Measurements from ENCODE around the gene C18orf32. TPM values are rescaled to one million over a fixed set of nuclear protein-coding genes. Genes with fewer than 3 reads are reported as not detected.
A peak's percentile ranks its signal among the peaks of the same experiment; 100 is the strongest.

Gene C18orf32
- total and polyA plus RNA-seq, 2 of the 13 experiments (the other 11 are each of a cell fraction or from before 2014, with no cell fraction given), result 17.6 to 20.6 TPM

- TF ChIP-seq, protein P1, sequence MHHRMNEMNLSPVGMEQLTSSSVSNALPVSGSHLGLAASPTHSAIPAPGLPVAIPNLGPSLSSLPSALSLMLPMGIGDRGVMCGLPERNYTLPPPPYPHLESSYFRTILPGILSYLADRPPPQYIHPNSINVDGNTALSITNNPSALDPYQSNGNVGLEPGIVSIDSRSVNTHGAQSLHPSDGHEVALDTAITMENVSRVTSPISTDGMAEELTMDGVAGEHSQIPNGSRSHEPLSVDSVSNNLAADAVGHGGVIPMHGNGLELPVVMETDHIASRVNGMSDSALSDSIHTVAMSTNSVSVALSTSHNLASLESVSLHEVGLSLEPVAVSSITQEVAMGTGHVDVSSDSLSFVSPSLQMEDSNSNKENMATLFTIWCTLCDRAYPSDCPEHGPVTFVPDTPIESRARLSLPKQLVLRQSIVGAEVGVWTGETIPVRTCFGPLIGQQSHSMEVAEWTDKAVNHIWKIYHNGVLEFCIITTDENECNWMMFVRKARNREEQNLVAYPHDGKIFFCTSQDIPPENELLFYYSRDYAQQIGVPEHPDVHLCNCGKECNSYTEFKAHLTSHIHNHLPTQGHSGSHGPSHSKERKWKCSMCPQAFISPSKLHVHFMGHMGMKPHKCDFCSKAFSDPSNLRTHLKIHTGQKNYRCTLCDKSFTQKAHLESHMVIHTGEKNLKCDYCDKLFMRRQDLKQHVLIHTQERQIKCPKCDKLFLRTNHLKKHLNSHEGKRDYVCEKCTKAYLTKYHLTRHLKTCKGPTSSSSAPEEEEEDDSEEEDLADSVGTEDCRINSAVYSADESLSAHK (CRISPR knock-in tag; IDR thresholded peaks at IDR 0.05; ENCODE audit: borderline replicate concordance), result no peak
- TF ChIP-seq SNAPC2 (CRISPR knock-in tag; IDR thresholded peaks at IDR 0.05) (no peak), ZNF552 (CRISPR knock-in tag; IDR thresholded peaks at IDR 0.05; ENCODE audit: borderline replicate concordance) (peak; percentile 94), MED8 (CRISPR knock-in tag; IDR thresholded peaks at IDR 0.05; ENCODE audit: insufficient replicate concordance) (peak; percentile 70), NR2F2 (IDR thresholded peaks at IDR 0.05; ENCODE audit: borderline replicate concordance, low read depth) (no peak; the same call in 1 of the 2 replicates), MED1 (CRISPR knock-in tag; IDR thresholded peaks at IDR 0.05) (peak; percentile 81), ZBTB10 (CRISPR knock-in tag; IDR thresholded peaks at IDR 0.05; ENCODE audit: borderline replicate concordance) (no peak), ZNF124 (CRISPR knock-in tag; IDR thresholded peaks at IDR 0.05) (0 out of 2 replicates have a peak, but pooled peaks have one; percentile 35), RBFOX2 (IDR thresholded peaks at IDR 0.05; ENCODE audit: low read depth, low read length) (peak; percentile 99), ZNF275 (CRISPR knock-in tag; IDR thresholded peaks at IDR 0.05; ENCODE audit: borderline replicate concordance) (0 out of 2 replicates have a peak, but pooled peaks have one; percentile 73), POLR2A (IDR thresholded peaks at IDR 0.05; ENCODE audit: insufficient read depth in 1 of 2, low read depth in 2 of 2, low read length in 2 of 2) (peak; percentile 79 to 86), PLRG1 (conservative IDR thresholded peaks at IDR 0.05) (no peak), ZBTB44 (CRISPR knock-in tag; IDR thresholded peaks at IDR 0.05) (no peak), HNRNPH1 (optimal IDR thresholded peaks at IDR 0.05; ENCODE audit: low read depth, low read length) (no peak), HDAC1 (CRISPR knock-in tag; IDR thresholded peaks at IDR 0.05) (peak; percentile 94), ZNF709 (CRISPR knock-in tag; IDR thresholded peaks at IDR 0.05) (peak; percentile 86; the same call in 1 of the 2 replicates)
- TF ChIP-seq, protein P2, sequence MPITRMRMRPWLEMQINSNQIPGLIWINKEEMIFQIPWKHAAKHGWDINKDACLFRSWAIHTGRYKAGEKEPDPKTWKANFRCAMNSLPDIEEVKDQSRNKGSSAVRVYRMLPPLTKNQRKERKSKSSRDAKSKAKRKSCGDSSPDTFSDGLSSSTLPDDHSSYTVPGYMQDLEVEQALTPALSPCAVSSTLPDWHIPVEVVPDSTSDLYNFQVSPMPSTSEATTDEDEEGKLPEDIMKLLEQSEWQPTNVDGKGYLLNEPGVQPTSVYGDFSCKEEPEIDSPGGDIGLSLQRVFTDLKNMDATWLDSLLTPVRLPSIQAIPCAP (CRISPR knock-in tag; IDR thresholded peaks at IDR 0.05; ENCODE audit: low read depth), result no peak
- TF ChIP-seq, protein P3, sequence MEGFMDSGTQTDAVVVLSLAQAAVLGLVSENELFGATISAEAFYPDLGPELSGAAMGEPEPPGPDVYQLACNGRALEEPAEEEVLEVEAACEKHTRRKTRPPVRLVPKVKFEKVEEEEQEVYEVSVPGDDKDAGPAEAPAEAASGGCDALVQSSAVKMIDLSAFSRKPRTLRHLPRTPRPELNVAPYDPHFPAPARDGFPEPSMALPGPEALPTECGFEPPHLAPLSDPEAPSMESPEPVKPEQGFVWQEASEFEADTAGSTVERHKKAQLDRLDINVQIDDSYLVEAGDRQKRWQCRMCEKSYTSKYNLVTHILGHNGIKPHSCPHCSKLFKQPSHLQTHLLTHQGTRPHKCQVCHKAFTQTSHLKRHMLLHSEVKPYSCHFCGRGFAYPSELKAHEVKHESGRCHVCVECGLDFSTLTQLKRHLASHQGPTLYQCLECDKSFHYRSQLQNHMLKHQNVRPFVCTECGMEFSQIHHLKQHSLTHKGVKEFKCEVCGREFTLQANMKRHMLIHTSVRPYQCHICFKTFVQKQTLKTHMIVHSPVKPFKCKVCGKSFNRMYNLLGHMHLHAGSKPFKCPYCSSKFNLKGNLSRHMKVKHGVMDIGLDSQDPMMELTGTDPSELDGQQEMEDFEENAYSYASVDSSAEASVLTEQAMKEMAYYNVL (CRISPR knock-in tag; IDR thresholded peaks at IDR 0.05; ENCODE audit: borderline replicate concordance), result peak; percentile 72
Measured at GRCh38 chr18:49486953-49487710, at the start of gene C18orf32 (continued).

All from HepG2 (cell line).